H9 (cell line): ENCODE results near the gene EFCAB6. TPM values are rescaled to one million over a fixed set of nuclear protein-coding genes. Genes with fewer than 3 reads are reported as not detected.

Experiments used
- DNase-seq: peaks from one replicate; pipeline ENCODE4 v3.0.0-alpha.2; 2017
- H2AFZ ChIP-seq: one replicate; pipeline ENCODE4 v1.6.1; 2013; ENCODE audit warnings: mild to moderate bottlenecking, low read length, control low read depth, moderate library complexity
- H2AK5ac ChIP-seq: 2 replicates; pipeline ENCODE4 v1.6.1; 2013; ENCODE audit warnings: low read length, control low read depth, mixed read lengths; ENCODE audit not compliant: insufficient read length
- H2BK120ac ChIP-seq: one replicate; pipeline ENCODE4 v1.6.1; 2013; ENCODE audit warnings: low read depth, mild to moderate bottlenecking, low read length, control low read depth, inconsistent platforms; ENCODE audit not compliant: poor library complexity, severe bottlenecking
- H2BK12ac ChIP-seq: 2 replicates; pipeline ENCODE4 v1.6.1; 2013; ENCODE audit warnings: low read length, control low read depth, mixed read lengths, low read depth; ENCODE audit not compliant: insufficient read length
- H2BK15ac ChIP-seq: 2 replicates; pipeline ENCODE4 v1.6.1; 2013; ENCODE audit warnings: low read depth, low read length, control low read depth
- H2BK20ac ChIP-seq: one replicate; pipeline ENCODE4 v1.6.1; 2013; ENCODE audit warnings: low read depth, mild to moderate bottlenecking, low read length, control low read depth, inconsistent platforms; ENCODE audit not compliant: poor library complexity, severe bottlenecking
- H2BK5ac ChIP-seq: 2 replicates; pipeline ENCODE4 v1.6.1; 2013; ENCODE audit warnings: low read length, control low read depth, mixed read lengths; ENCODE audit not compliant: insufficient read length
- H3K14ac ChIP-seq: 2 replicates; pipeline ENCODE4 v1.6.1; 2013; ENCODE audit warnings: low read length, control low read depth; ENCODE audit not compliant: insufficient read depth
- H3K18ac ChIP-seq: 2 replicates; pipeline ENCODE4 v1.6.1; 2013; ENCODE audit warnings: low read depth, mild to moderate bottlenecking, mixed read lengths, low read length, control low read depth; ENCODE audit not compliant: insufficient read length
- H3K23ac ChIP-seq: 2 replicates; pipeline ENCODE4 v1.6.1; 2013; ENCODE audit warnings: low read length, control low read depth, mixed read lengths, low read depth; ENCODE audit not compliant: insufficient read length
- H3K23me2 ChIP-seq: 2 replicates; pipeline ENCODE4 v1.6.1; 2013; ENCODE audit warnings: low read depth, mild to moderate bottlenecking, mixed read lengths, low read length, control low read depth; ENCODE audit not compliant: insufficient read length, poor library complexity, severe bottlenecking
- H3K27ac ChIP-seq: 2 replicates; pipeline ENCODE4 v1.5.1; 2013; ENCODE audit warnings: low read length, control low read depth, mixed read lengths, low read depth; ENCODE audit not compliant: insufficient read length
- H3K27me3 ChIP-seq: 2 replicates; pipeline ENCODE4 v1.6.1; 2013; ENCODE audit warnings: low read length, control low read depth, inconsistent platforms; ENCODE audit not compliant: insufficient read depth
- H3K4ac ChIP-seq: 2 replicates; pipeline ENCODE4 v1.6.1; 2013; ENCODE audit warnings: low read depth, mild to moderate bottlenecking, control low read depth, inconsistent platforms, low read length, moderate library complexity
- H3K4me1 ChIP-seq: 2 replicates; pipeline ENCODE4 v1.6.1; 2013; ENCODE audit warnings: low read length, control low read depth, inconsistent platforms; ENCODE audit not compliant: insufficient read depth
- H3K4me2 ChIP-seq: 2 replicates; pipeline ENCODE4 v1.6.1; 2013; ENCODE audit warnings: low read length, control low read depth, mixed read lengths; ENCODE audit not compliant: insufficient read length, insufficient read depth
- H3K56ac ChIP-seq: 2 replicates; pipeline ENCODE4 v1.6.1; 2013; ENCODE audit warnings: low read depth, mild to moderate bottlenecking, mixed read lengths, low read length, control low read depth; ENCODE audit not compliant: insufficient read length
- H3K79me1 ChIP-seq: 2 replicates; pipeline ENCODE4 v1.6.1; 2013; ENCODE audit warnings: low read depth, mild to moderate bottlenecking, moderate library complexity, low read length, control low read depth, inconsistent platforms; ENCODE audit not compliant: insufficient read depth, poor library complexity, severe bottlenecking
- H3K79me2 ChIP-seq: 2 replicates; pipeline ENCODE4 v1.6.1; 2013; ENCODE audit warnings: low read length, control low read depth, inconsistent platforms; ENCODE audit not compliant: insufficient read depth
- H3K9ac ChIP-seq: 2 replicates; pipeline ENCODE4 v1.6.1; 2013; ENCODE audit warnings: low read length, control low read depth, mixed read lengths; ENCODE audit not compliant: insufficient read length; ENCODE audit errors: extremely low read depth
- H3K9me3 ChIP-seq: one replicate; pipeline ENCODE4 v1.6.1; 2013; ENCODE audit warnings: low read depth, low read length, inconsistent platforms; ENCODE audit not compliant: control insufficient read depth
- H3T11ph ChIP-seq: one replicate; pipeline ENCODE4 v1.6.1; 2013; ENCODE audit warnings: mild to moderate bottlenecking, low read length, control low read depth, inconsistent platforms
- H4K20me1 ChIP-seq: one replicate; pipeline ENCODE4 v1.6.1; 2013; ENCODE audit not compliant: control insufficient read depth, insufficient read length, insufficient read depth
- H4K5ac ChIP-seq: 2 replicates; pipeline ENCODE4 v1.6.1; 2013; ENCODE audit warnings: low read depth, mild to moderate bottlenecking, mixed read lengths, low read length, control low read depth; ENCODE audit not compliant: insufficient read length
- H4K8ac ChIP-seq: replicated peaks from 2 replicates; pipeline ENCODE4 v1.6.1; 2013; ENCODE audit warnings: low read length, control low read depth, mixed read lengths, low read depth; ENCODE audit not compliant: insufficient read length
- H4K91ac ChIP-seq: 2 replicates; pipeline ENCODE4 v1.6.1; 2013; ENCODE audit warnings: low read depth, mild to moderate bottlenecking, moderate library complexity, mixed read lengths, low read length, control low read depth; ENCODE audit not compliant: insufficient read length
- H3K27ac Mint-ChIP-seq, 3 experiments: 2 replicates in 2 of 3; 3 replicates in 1 of 3; pipeline ENCODE4 v1.8.0; 2020 to 2021; ENCODE audit warnings: mixed read lengths in 3 of 3, mild to moderate bottlenecking in 1 of 3, moderate library complexity in 1 of 3
- H3K27me3 Mint-ChIP-seq: 2 replicates; pipeline ENCODE4 v1.8.0; 2021; ENCODE audit warnings: low read depth, mild to moderate bottlenecking, moderate library complexity, mixed read lengths
- H3K36me3 Mint-ChIP-seq, 3 experiments: 2 replicates in 2 of 3; 3 replicates in 1 of 3; pipeline ENCODE4 v1.8.0; 2020 to 2021; ENCODE audit warnings: low read depth in 3 of 3, mixed read lengths in 3 of 3; ENCODE audit not compliant: insufficient read depth in 1 of 3
- H3K4me1 Mint-ChIP-seq, 2 experiments: 2 replicates each; pipeline ENCODE4 v1.8.0; 2020; ENCODE audit warnings: mixed read lengths in 2 of 2
- H3K4me3 Mint-ChIP-seq, 2 experiments: 2 replicates in 1 of 2; 3 replicates in 1 of 2; pipeline ENCODE4 v1.8.0; 2020 to 2021; ENCODE audit warnings: mild to moderate bottlenecking in 2 of 2, mixed read lengths in 2 of 2, moderate library complexity in 1 of 2
- H3K9me3 Mint-ChIP-seq, 2 experiments: 2 replicates in 1 of 2; 3 replicates in 1 of 2; pipeline ENCODE4 v1.8.0; 2020; ENCODE audit warnings: mild to moderate bottlenecking in 2 of 2, mixed read lengths in 2 of 2, moderate library complexity in 1 of 2
- CTCF ChIP-seq: fragments of 200-600 bp; sonication (generic); conservative IDR thresholded peaks from 3 replicates; pipeline ENCODE4 v1.8.0; 2021; ENCODE audit warnings: antibody characterized with exemption, mild to moderate bottlenecking
- WGBS: extraction: QIAGEN DNeasy Blood & Tissue Kit; methylation state at CpG from one replicate; pipeline ENCODE4 v1.1.7; 2013; ENCODE audit warnings: missing lambda C conversion rate, low lambda C conversion rate, mixed read lengths; ENCODE audit not compliant: insufficient read length; ENCODE audit errors: extremely low coverage; 5-methylcytosine and 5-hydroxymethylcytosine counted together
- total RNA-seq: library from RNA; stranded (reverse); gene quantifications from 2 replicates; pipeline ENCODE4 v1.2.1, GENCODE V29; 2021

EFCAB6 gene
- total RNA-seq, 1 experiment from 2014 or later, result 0.31 TPM

- no peak overlapping the region for H2BK120ac ChIP-seq
- peaks cover 50% of the 10 kb centered on the region in 2 experiments for H3K4me1 Mint-ChIP-seq
- H2BK5ac ChIP-seq, result no peak overlapping the region
- H3K9me3 ChIP-seq, result no peaks in the 10 kb centered on the region
- no peak overlapping the region; a peak in 2 of 7 replicates for H3K27ac Mint-ChIP-seq
- peaks cover 17% of the 10 kb centered on the region; the same call in 1 of the 2 replicates for H3K79me2 ChIP-seq
- no peaks in the 10 kb centered on the region for H3K27me3 ChIP-seq
- H3K36me3 Mint-ChIP-seq, result peaks cover 9 to 30% (median 15%) of the 10 kb centered on the region in 3 experiments
- no peak overlapping the region for H2BK12ac ChIP-seq
- peaks cover 3% of the 10 kb centered on the region for H4K20me1 ChIP-seq
- peaks cover 5% of the 10 kb centered on the region; the same call in 1 of the 2 replicates for H3K4me1 ChIP-seq
- H3K23me2 ChIP-seq, result no peaks in the 10 kb centered on the region
- H3K27ac ChIP-seq, result no peak overlapping the region
- H3K23ac ChIP-seq, result no peak overlapping the region
- H4K5ac ChIP-seq, result no peak overlapping the region
- H2BK15ac ChIP-seq, result no peak overlapping the region
- H2BK20ac ChIP-seq, result no peak overlapping the region
- no peak overlapping the region for H3K18ac ChIP-seq
- H3T11ph ChIP-seq, result no peak overlapping the region
- H2AK5ac ChIP-seq, result no peak overlapping the region
- TF ChIP-seq CTCF, result no peak
- peaks cover 13 to 15% of the 10 kb centered on the region in 2 experiments for H3K9me3 Mint-ChIP-seq
- H3K79me1 ChIP-seq, result no peaks in the 10 kb centered on the region
- H3K4me3 Mint-ChIP-seq, result no peak overlapping the region
- no peaks in the 10 kb centered on the region for H3K27me3 Mint-ChIP-seq
- H3K9ac ChIP-seq, result no peak overlapping the region
- WGBS, result no CpG with 5 or more reads among the region's 10 CpGs
- H3K4me2 ChIP-seq, result no peak overlapping the region
- H3K4ac ChIP-seq, result no peak overlapping the region
- H4K91ac ChIP-seq, result no peak overlapping the region
- no peak overlapping the region for H3K56ac ChIP-seq
- H2AFZ ChIP-seq, result no peak overlapping the region
- H4K8ac ChIP-seq, result no peak overlapping the region
- no peak overlapping the region for H3K14ac ChIP-seq
- peak; percentile 47 for DNase-seq
Observed at GRCh38 chr22:43853328-43853931, 41.3 kb upstream of the EFCAB6 start.
